ENCODE results near the gene ATP6V1G3.

Gene ATP6V1G3

GRCh38 chr1:198535631-198536030 is 4.8 kb downstream of the ATP6V1G3 start:
- Histone ChIP-seq H3K36me3 (ENCODE audit: insufficient read depth) (no peaks in the 10 kb centered on the region), H2AFZ (ENCODE audit: low read depth) (no peak overlapping the region), H4K20me1 (ENCODE audit: insufficient read depth) (no peaks in the 10 kb centered on the region), H3K9ac (no peak overlapping the region), H3K4me1 (ENCODE audit: low read depth, poor library complexity, severe bottlenecking) (no peaks in the 10 kb centered on the region), H3K4me2 (no peak overlapping the region), H3K27me3 (ENCODE audit: insufficient read depth, low read depth) (no peaks in the 10 kb centered on the region), H3K79me2 (ENCODE audit: insufficient read depth, low read depth) (no peaks in the 10 kb centered on the region), H3K27ac (no peak overlapping the region), H3K4me3 (IDR thresholded peaks at IDR 0.05; ENCODE audit: insufficient read depth, low read depth, low read length) (no peak overlapping the region)
- no peak for TF ChIP-seq CTCF (conservative IDR thresholded peaks at IDR 0.05; ENCODE audit: low read depth, low read length)

GRCh38 chr1:198534548-198535418 is 5.7 kb downstream of the ATP6V1G3 start:
- no peak for TF ChIP-seq CTCF (conservative IDR thresholded peaks at IDR 0.05; ENCODE audit: low read depth, low read length)
- no peaks in the 10 kb centered on the region for H3K36me3 ChIP-seq (ENCODE audit: insufficient read depth)
- H3K79me2 ChIP-seq (ENCODE audit: insufficient read depth, low read depth), result no peaks in the 10 kb centered on the region
- no peaks in the 10 kb centered on the region for H3K27me3 ChIP-seq (ENCODE audit: insufficient read depth, low read depth)
- H3K9ac ChIP-seq, result no peak overlapping the region
- no peaks in the 10 kb centered on the region for H3K4me1 ChIP-seq (ENCODE audit: low read depth, poor library complexity, severe bottlenecking)
- H3K4me2 ChIP-seq, result no peak overlapping the region
- no peak overlapping the region for H3K27ac ChIP-seq
- no peak overlapping the region for H2AFZ ChIP-seq (ENCODE audit: low read depth)
- no peak overlapping the region for H3K4me3 ChIP-seq (IDR thresholded peaks at IDR 0.05; ENCODE audit: insufficient read depth, low read depth, low read length)
- H4K20me1 ChIP-seq (ENCODE audit: insufficient read depth), result no peaks in the 10 kb centered on the region

GRCh38 chr1:198531891-198532290 is 8.6 kb downstream of the ATP6V1G3 start:
- no peak overlapping the region for H3K4me3 ChIP-seq (IDR thresholded peaks at IDR 0.05; ENCODE audit: insufficient read depth, low read depth, low read length)
- H3K79me2 ChIP-seq (ENCODE audit: insufficient read depth, low read depth), result no peaks in the 10 kb centered on the region
- no peak overlapping the region for H3K9ac ChIP-seq
- H3K27ac ChIP-seq, result no peak overlapping the region
- no peaks in the 10 kb centered on the region for H3K4me1 ChIP-seq (ENCODE audit: low read depth, poor library complexity, severe bottlenecking)
- H3K4me2 ChIP-seq, result no peak overlapping the region
- H4K20me1 ChIP-seq (ENCODE audit: insufficient read depth), result no peaks in the 10 kb centered on the region
- H3K36me3 ChIP-seq (ENCODE audit: insufficient read depth), result no peaks in the 10 kb centered on the region
- TF ChIP-seq CTCF (conservative IDR thresholded peaks at IDR 0.05; ENCODE audit: low read depth, low read length), result no peak
- H3K27me3 ChIP-seq (ENCODE audit: insufficient read depth, low read depth), result no peaks in the 10 kb centered on the region
- no peak overlapping the region for H2AFZ ChIP-seq (ENCODE audit: low read depth)

- H3K4me3 ChIP-seq (IDR thresholded peaks at IDR 0.05; ENCODE audit: insufficient read depth, low read depth, low read length), result no peak overlapping the region
- H3K27ac ChIP-seq, result no peak overlapping the region
- H3K79me2 ChIP-seq (ENCODE audit: insufficient read depth, low read depth), result no peaks in the 10 kb centered on the region
- no peak for TF ChIP-seq CTCF (conservative IDR thresholded peaks at IDR 0.05; ENCODE audit: low read depth, low read length)
- no peak overlapping the region for H2AFZ ChIP-seq (ENCODE audit: low read depth)
- no peaks in the 10 kb centered on the region for H4K20me1 ChIP-seq (ENCODE audit: insufficient read depth)
- H3K4me1 ChIP-seq (ENCODE audit: low read depth, poor library complexity, severe bottlenecking), result no peaks in the 10 kb centered on the region
- H3K27me3 ChIP-seq (ENCODE audit: insufficient read depth, low read depth), result no peaks in the 10 kb centered on the region
- H3K36me3 ChIP-seq (ENCODE audit: insufficient read depth), result no peaks in the 10 kb centered on the region
- H3K4me2 ChIP-seq, result no peak overlapping the region
- H3K9ac ChIP-seq, result no peak overlapping the region
Measured at GRCh38 chr1:198530953-198531352, 9.5 kb downstream of the ATP6V1G3 start.

Measured in KMS-11 (cell line).